ENCODE results near the gene RITA1. TPM values are rescaled to one million over a fixed set of nuclear protein-coding genes. Genes with fewer than 3 reads are reported as not detected.

RITA1 gene
- 10 to 100 TPM; 18.8 to 20.3 TPM for total RNA-seq
- polyA plus RNA-seq (2013, experiment 1 of 2), result 16.0 TPM
- 16.8 TPM for polyA plus RNA-seq (2013, experiment 2 of 2)
- long read RNA-seq, experiment 1, transcript RITA1-201 (4 exons, 2,053 nt), result major isoform, 10 of 18 reads
- long read RNA-seq, experiment 1, partial matches to known transcripts, result 1 of 18 reads
- long read RNA-seq, experiment 1, other reads (novel, unspliced or antisense), result 6 of 18 reads
- long read RNA-seq, experiment 2, transcript RITA1-201 (4 exons, 2,053 nt), result major isoform, 24 of 31 reads
- long read RNA-seq, experiment 2, partial matches to known transcripts, result 3 of 31 reads
- long read RNA-seq, experiment 2, other reads (novel, unspliced or antisense), result 1 of 31 reads
- long read RNA-seq, experiment 3, transcript RITA1-202 (4 exons, 2,041 nt), result minor isoform, 14 of 189 reads
- long read RNA-seq, experiment 3, transcript RITA1-201 (4 exons, 2,053 nt), result major isoform, 160 of 189 reads
- long read RNA-seq, experiment 3, transcript RITA1-203 (3 exons, 1,898 nt), result minor isoform, 8 of 189 reads
- long read RNA-seq, experiment 3, partial matches to known transcripts, result 4 of 189 reads
- long read RNA-seq, experiment 3, other reads (novel, unspliced or antisense), result 1 of 189 reads
- long read RNA-seq, experiment 4, transcript RITA1-201 (4 exons, 2,053 nt), result major isoform, 32 of 40 reads
- long read RNA-seq, experiment 4, partial matches to known transcripts, result 7 of 40 reads
- long read RNA-seq, experiment 4, other reads (novel, unspliced or antisense), result 0 of 40 reads

GRCh38 chr12:113185180-113186032 lies at the start of gene RITA1, which contains the start of gene DDX54:
Gene RITA1, plus strand, starts transcription at chr12:113185721. Its CDS starts 1,026 bp downstream, at chr12:113186747.
Gene DDX54, minus strand, starts transcription at chr12:113185478. Its CDS starts 27 bp downstream, at chr12:113185451.
- peaks cover 39% of the 10 kb centered on the region for H3K36me3 ChIP-seq (ENCODE audit: control insufficient read depth, insufficient read depth, low read length)
- H3K4me3 ChIP-seq (ENCODE audit: low read length), result peak within 1 kb of the TSS; percentile 89
- H3K9me3 ChIP-seq (ENCODE audit: control insufficient read depth, low read length), result no peaks in the 10 kb centered on the region
- H3K9ac ChIP-seq (ENCODE audit: extremely low read depth, low read length, poor library complexity, severe bottlenecking), result peak within 1 kb of the TSS; percentile 92
- Mint-ChIP-seq H3K27ac (peak within 1 kb of the TSS; percentile 86), H3K4me1 (peaks cover 11% of the 10 kb centered on the region), H3K9me3 (no peaks in the 10 kb centered on the region), H3K4me3 (peak within 1 kb of the TSS; percentile 78), H3K27me3 (ENCODE audit: insufficient read depth) (no peaks in the 10 kb centered on the region), H3K36me3 (ENCODE audit: low read depth) (peaks cover 38% of the 10 kb centered on the region)
- peak; percentile 98 for DNase-seq
- peaks cover 4% of the 10 kb centered on the region for H3K4me1 ChIP-seq (ENCODE audit: control insufficient read depth, insufficient read depth, low read length)
- TF ChIP-seq CTCF (conservative IDR thresholded peaks at IDR 0.05), result no peak
- H3K27me3 ChIP-seq (ENCODE audit: control insufficient read depth, insufficient read depth, low read length, poor library complexity, severe bottlenecking), result no peaks in the 10 kb centered on the region
- H3K27ac ChIP-seq (ENCODE audit: low read depth, low read length), result peak within 1 kb of the TSS; percentile 98
- WGBS, 2 experiments (ENCODE audit: insufficient coverage in 1 of 2, insufficient read length in 1 of 2), result 0% methylated on average over 19 to 88 of the region's 89 CpGs

GRCh38 chr12:113136128-113136989 lies 49.2 kb upstream of the RITA1 start:
- Mint-ChIP-seq H3K27me3 (ENCODE audit: insufficient read depth) (peaks cover 25% of the 10 kb centered on the region), H3K4me1 (peaks cover 4% of the 10 kb centered on the region), H3K27ac (peak overlapping the region; percentile 88), H3K36me3 (ENCODE audit: low read depth) (no peaks in the 10 kb centered on the region), H3K9me3 (no peaks in the 10 kb centered on the region), H3K4me3 (peak overlapping the region; percentile 55)
- WGBS, 2 experiments (ENCODE audit: insufficient coverage in 1 of 2, insufficient read length in 1 of 2), result 49 to 50% methylated on average over 9 to 21 of the region's 21 CpGs
- H3K9me3 ChIP-seq (ENCODE audit: control insufficient read depth, low read length), result no peaks in the 10 kb centered on the region
- no peak overlapping the region for H3K27ac ChIP-seq (ENCODE audit: low read depth, low read length)
- no peak for TF ChIP-seq CTCF (conservative IDR thresholded peaks at IDR 0.05)
- peak overlapping the region; percentile 42 for H3K4me3 ChIP-seq (ENCODE audit: low read length)
- no peaks in the 10 kb centered on the region for H3K4me1 ChIP-seq (ENCODE audit: control insufficient read depth, insufficient read depth, low read length)
- peak; percentile 88 for DNase-seq
- H3K36me3 ChIP-seq (ENCODE audit: control insufficient read depth, insufficient read depth, low read length), result no peaks in the 10 kb centered on the region
- no peak overlapping the region for H3K9ac ChIP-seq (ENCODE audit: extremely low read depth, low read length, poor library complexity, severe bottlenecking)
- peaks cover 19% of the 10 kb centered on the region for H3K27me3 ChIP-seq (ENCODE audit: control insufficient read depth, insufficient read depth, low read length, poor library complexity, severe bottlenecking)
